Measurements from ENCODE around the gene MFSD12. TPM values are rescaled to one million over a fixed set of nuclear protein-coding genes. Genes with fewer than 3 reads are reported as not detected.

Gene MFSD12
- 117 and 155 TPM in 2 replicates for total RNA-seq

DNA sequence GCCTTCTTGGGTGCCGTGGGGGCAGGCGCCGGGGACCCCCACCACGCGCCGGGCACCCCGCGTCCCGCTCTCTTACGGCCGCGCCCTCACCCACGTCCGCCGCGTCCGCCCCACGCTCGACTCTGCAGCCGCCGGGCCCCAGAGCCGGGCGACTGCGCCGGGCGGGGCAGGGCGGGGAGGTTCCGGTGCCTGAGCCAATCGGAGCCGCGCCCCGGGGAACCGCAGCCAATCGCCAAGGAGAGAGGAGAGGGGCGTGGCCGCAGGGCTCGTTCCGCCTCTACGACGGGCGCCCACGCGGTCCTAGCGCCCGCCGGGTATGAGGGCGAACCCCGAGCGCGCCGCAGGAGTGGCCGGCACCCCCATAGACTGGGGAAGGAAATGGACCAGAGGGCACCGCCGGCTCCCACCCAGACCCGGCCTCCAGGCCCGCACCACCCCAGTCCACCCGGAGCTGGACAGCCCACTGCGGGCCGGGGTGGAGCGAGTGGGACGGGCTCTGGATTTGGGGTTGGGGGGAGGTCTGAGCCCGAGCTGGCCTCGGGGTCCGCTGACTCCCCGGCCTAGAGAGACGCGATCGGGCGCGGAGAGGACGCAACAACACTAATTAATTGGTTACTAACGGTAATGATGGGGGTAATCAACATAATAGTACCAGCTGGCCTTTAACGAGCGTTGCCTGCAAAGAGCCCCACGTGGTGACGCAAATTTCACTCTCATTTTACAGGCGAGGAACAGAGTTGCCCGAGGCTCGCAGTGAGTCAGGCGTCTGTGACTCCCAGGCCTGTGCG lies at the start of gene MFSD12:
TSS of gene MFSD12 (minus strand) at position 126 of the 788 bp plus-strand sequence. CDS start 183 bp downstream, outside the sequence.

DNA sequence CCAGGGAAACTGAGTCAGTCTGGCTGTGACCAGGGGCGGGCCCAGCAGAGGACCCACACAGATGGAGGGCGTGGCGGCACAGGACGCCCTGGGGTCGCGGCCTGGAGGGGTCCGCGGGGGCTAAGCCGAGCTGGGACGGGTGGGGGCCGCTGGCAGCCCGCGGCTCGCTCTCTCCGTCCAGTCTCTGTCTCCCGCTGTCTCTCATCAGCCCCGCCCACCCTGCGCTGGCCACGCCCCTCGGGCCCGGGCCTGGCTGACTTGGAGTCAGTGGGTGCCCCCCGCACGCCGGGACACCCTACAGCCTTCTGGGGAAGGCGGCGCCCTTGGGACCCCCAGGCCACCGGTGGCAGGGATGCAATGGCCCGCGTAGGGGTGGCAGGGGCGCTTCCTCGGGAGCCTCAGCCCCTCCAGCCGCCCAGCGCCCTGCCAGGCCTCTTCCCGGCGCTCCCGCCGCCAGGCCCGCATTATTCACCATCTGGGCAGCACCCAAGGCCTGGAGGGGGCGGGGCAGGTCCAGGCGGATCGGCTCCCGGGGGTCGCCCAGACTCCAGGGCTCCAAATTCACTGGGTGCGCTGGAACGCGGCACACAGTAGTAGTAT lies 49.4 kb upstream of the MFSD12 start, which contains the start of gene TBXA2R:
TSS of gene TBXA2R (minus strand) at position 186 of the 600 bp plus-strand sequence. CDS start 6,241 bp downstream, outside the sequence.

DNA sequence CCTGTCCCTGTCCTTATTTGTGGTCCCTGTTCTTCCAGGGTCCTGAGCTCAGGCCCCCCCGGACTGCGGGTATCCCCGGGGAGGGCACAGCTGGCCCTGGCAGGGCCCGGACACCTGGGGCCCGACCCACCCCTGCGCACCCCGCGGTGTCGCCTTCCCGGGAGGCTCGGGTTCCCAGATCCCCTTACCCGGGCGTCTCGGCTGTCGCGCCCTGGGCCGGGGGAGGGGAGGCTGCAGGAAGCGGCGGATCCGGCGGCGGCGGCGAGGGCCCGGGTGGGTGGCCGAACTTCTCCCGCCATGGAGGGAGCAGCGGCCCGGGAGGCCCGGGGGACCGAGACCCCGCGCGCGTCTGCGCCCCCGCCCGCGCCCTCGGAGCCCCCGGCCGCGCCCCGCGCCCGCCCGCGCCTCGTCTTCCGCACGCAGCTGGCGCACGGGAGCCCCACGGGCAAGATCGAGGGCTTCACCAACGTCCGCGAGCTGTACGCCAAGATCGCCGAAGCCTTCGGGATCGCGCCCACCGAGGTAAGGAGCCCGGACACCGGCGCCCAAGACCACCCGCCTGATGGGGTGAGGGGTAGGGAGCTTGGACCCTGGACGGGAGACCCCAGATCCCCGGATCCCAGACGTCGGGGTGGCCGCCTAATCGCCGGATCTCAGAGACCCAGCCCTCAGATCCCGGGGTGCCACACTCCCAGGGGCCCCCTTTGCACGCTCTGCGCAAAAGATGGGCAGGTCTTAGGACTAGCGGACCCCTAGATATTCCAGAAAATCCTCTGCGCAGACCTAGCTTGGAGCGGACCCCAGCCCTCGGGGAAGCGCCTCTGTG lies 28.1 kb upstream of the MFSD12 start, which contains the start of gene GIPC3:
TSS of gene GIPC3 (plus strand) at position 178 of the 826 bp plus-strand sequence. CDS start at position 298, 120 bp downstream.

DNA sequence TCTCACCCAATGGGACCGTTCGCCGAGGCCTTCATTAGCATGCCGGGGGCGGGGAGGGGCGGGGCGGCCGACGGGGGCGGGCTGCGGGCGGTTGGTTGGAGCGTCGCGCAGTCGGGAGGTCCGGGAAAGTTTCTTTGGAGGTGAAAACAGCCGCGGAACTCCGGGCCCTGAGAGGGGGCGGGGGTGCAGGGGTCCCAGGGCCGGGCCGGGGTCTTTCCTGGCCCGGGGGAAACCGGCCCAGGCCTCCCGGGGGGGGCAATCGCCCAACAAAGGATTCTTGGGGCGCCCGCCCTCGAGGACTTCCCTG lies 15.4 kb upstream of the MFSD12 start, which contains the start of gene HMG20B:
TSS of gene HMG20B (plus strand) at position 90 of the 307 bp plus-strand sequence. CDS start 366 bp downstream, outside the sequence.

DNA sequence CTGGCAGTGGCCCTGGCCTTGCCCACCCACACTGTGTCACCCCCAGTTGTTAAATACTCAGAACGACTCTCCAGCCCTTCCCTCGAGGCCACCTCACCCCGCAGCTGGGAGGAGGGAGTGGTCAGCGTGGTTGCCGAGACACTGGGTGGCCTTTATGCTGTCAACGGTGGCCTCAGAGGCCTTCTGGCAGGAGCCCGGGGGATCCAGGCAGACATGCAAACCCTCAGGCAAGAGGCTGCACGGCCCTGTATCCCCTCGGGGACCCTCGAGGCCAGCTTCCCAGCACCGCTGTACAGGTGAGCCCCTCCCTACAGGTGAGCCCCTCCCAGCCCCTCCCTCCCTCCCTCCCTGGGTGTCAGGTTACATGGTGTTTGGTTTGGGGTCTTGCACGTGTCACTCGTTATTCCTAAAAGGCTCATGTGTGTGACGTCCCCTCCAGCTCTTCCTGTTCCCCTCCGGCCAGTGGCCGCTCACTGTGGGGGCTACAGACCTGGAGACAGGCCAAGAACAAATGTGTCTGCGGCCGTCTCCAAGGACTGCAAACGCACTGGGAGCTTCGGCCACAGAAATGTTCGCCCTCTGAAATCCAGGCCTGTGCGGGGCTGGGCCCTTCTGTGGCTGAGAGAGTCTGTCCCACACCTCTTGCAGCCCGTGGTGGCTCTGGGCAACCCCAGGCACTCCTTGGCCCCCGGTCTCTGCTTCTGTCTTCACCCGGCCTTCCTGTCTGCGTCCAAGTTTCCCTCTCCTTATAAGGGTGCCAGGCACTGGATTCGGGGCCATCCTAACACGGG lies 18.2 kb downstream of the MFSD12 start, which contains the start of gene TEKTIP1:
TSS of gene TEKTIP1 (plus strand) at position 210 of the 791 bp plus-strand sequence. CDS start at position 214, 4 bp downstream.

DNA sequence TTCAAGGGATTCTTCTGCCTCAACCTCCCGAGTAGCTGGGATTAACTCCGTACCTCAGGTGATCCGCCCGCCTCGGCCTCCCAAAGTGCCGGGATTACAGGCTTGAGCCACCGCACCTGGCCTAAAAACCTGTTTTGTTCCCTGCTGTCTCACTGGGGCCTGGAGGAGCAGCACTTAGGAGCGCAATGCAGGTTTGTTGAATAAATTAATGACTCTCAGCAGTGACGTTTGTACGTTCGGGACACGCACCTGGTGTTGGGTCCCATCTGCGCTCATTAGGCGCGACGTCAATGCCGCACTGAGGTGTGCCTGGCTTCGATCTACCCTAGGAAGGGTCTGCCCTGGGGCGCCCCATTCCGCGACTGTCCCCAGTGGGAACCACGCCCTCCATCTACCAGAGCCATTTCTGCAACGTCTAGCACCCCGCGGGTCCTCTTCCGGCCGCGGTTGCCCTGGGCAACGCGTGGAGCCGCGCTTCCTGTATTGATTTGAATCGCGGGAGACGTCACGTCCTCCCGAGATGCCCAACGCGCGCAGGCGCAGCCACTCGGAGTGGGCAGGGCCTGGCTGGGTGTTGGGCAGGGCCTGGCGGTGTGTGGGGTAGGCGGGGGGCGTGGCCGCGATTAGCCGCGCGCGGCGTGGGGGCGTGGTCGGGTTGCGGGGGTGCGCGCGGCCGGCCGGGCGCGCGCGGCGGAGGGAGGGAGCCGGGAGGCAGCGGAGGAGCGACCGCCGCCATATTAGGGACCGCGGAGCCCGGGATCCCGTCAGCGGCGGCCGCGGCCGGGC lies 51.6 kb downstream of the MFSD12 start, which contains the start of gene FZR1:
TSS of gene FZR1 (plus strand) at position 714 of the 786 bp plus-strand sequence. CDS start 16,679 bp downstream, outside the sequence.

DNA sequence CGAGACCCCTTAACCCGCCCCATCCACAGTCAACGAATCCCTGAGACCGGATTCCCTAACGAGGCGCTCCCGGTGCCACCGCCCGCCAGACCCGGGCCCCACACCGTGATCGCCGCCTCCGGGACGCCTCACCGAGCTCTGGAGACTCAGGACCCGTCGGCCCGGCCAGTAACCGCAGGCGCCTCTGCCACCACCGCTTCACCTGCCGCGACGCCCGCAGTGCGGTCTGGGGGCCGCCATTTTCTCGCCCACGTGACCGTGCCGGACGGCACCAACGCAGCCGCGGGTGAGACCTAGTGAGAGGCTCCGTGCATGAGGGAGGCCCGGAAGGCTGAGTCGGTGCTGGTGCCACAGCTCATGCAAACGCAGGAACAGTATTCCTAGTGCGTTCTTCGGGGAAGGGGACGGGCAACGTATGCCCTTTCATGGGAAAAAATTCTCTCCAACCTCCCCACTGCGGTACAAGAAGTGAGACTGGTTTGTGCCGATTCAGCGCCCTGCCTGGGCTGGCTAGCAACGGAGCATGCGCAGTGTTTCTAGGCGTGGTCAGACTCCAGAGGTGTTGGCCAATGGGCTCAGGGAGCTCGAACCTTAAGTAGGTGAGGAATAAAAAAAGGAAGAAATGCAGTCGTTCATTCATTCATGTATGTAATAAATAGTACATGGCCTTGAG lies 56.8 kb downstream of the MFSD12 start, which contains the start of gene DOHH:
TSS of gene DOHH (minus strand) at position 246 of the 673 bp plus-strand sequence. CDS start 3,860 bp downstream, outside the sequence.

Other genes with a start within 250 kb of the MFSD12 start
- gene NFIC, start 191.0 kb downstream of the MFSD12 start, total RNA-seq = 38.3 and 102 TPM in 2 replicates
- not detected in 2 replicates for gene SMIM24, start 77.1 kb downstream of the MFSD12 start, total RNA-seq
- gene SMIM44, start 74.1 kb downstream of the MFSD12 start, total RNA-seq = not detected in 2 replicates
- gene DOHH, start 56.9 kb downstream of the MFSD12 start, total RNA-seq = 8.0 and 11.7 TPM in 2 replicates
- gene FZR1, start 51.3 kb downstream of the MFSD12 start, total RNA-seq = 29.7 and 51.3 TPM in 2 replicates
- gene TEKTIP1, start 18.4 kb downstream of the MFSD12 start, total RNA-seq = not detected in 2 replicates
- 55.8 and 65.8 TPM in 2 replicates for gene HMG20B, start 15.4 kb upstream of the MFSD12 start, total RNA-seq
- gene GIPC3, start 27.9 kb upstream of the MFSD12 start, total RNA-seq = under 0.01 TPM in 1 of 2 replicates, not detected in the other
- gene TBXA2R, start 49.3 kb upstream of the MFSD12 start, total RNA-seq = 0.89 and 2.2 TPM in 2 replicates
- gene CACTIN, start 69.2 kb upstream of the MFSD12 start, total RNA-seq = 20.2 and 32.9 TPM in 2 replicates
- gene PIP5K1C, start 142.9 kb upstream of the MFSD12 start, total RNA-seq = 38.9 and 62.7 TPM in 2 replicates
- gene TJP3, start 150.8 kb upstream of the MFSD12 start, total RNA-seq = not detected in 2 replicates
- gene APBA3, start 204.1 kb upstream of the MFSD12 start, total RNA-seq = 26.5 and 27.6 TPM in 2 replicates
- gene MRPL54, start 205.1 kb upstream of the MFSD12 start, total RNA-seq = 13.4 and 36.8 TPM in 2 replicates
- gene RAX2, start 214.6 kb upstream of the MFSD12 start, total RNA-seq = not detected in 2 replicates
- gene MATK, start 228.8 kb upstream of the MFSD12 start, total RNA-seq = not detected in 2 replicates